IMR-90 (cell line): ENCODE results near the gene ZDHHC8. TPM values are rescaled to one million over a fixed set of nuclear protein-coding genes. Genes with fewer than 3 reads are reported as not detected.

Experiments
- ATAC-seq: fragments of 200-7000 bp; cut with Tn5 transposase; 2 replicates; pipeline ENCODE4 v1.9.1; 2020; ENCODE audit warnings: low read depth, mild to moderate bottlenecking, moderate library complexity
- BruUV-seq: library from RNA; stranded (reverse); fragments of 400-500 nt; replicated peaks from 2 replicates; lab custom pipeline; 2021; lab: Mats Ljungman, UMichigan
- CTCF ChIA-PET: fragments of 300-600 bp; formaldehyde crosslinking; extraction: SDS; loops from one replicate; lab custom pipeline; 2021; ENCODE audit warnings: antibody characterized with exemption; lab: Yijun Ruan, JAX
- POLR2A ChIA-PET: fragments of 300-600 bp; sonication (Branson Sonifier 250); formaldehyde crosslinking; loops from one replicate; lab custom pipeline; 2022; ENCODE audit warnings: antibody characterized with exemption; ENCODE audit not compliant: unreplicated experiment; lab: Charles Lee
- DNase-seq: peaks from one replicate; pipeline ENCODE4 v3.0.0; 2013
- H2AFZ ChIP-seq: replicated peaks from 2 replicates; pipeline ENCODE3; 2013; ENCODE audit warnings: low read length, mild to moderate bottlenecking; ENCODE audit not compliant: poor library complexity
- H2AK5ac ChIP-seq: 2 replicates; pipeline ENCODE4 v1.6.1; 2013; ENCODE audit warnings: low read depth, low read length, inconsistent platforms
- H2AK9ac ChIP-seq: replicated peaks from 2 replicates; pipeline ENCODE3; 2013; ENCODE audit warnings: mild to moderate bottlenecking, low read depth, low read length, moderate library complexity; ENCODE audit not compliant: poor library complexity
- H2BK120ac ChIP-seq: 2 replicates; pipeline ENCODE4 v1.6.1; 2013; ENCODE audit warnings: low read depth, low read length, inconsistent platforms
- H2BK15ac ChIP-seq: 3 replicates; pipeline ENCODE4 v1.6.1; 2013; ENCODE audit warnings: low read depth, low read length, inconsistent platforms
- H2BK20ac ChIP-seq: 2 replicates; pipeline ENCODE4 v1.6.1; 2013; ENCODE audit warnings: low read depth, mild to moderate bottlenecking, inconsistent platforms, low read length, moderate library complexity
- H2BK5ac ChIP-seq: 2 replicates; pipeline ENCODE4 v1.6.1; 2013; ENCODE audit warnings: mild to moderate bottlenecking, low read depth, low read length, inconsistent platforms; ENCODE audit not compliant: poor library complexity, severe bottlenecking
- H3K14ac ChIP-seq: replicated peaks from 2 replicates; pipeline ENCODE4 v1.6.1; 2013; ENCODE audit warnings: low read depth, low read length, inconsistent platforms
- H3K18ac ChIP-seq: 2 replicates; pipeline ENCODE4 v1.6.1; 2013; ENCODE audit warnings: low read depth, low read length, control low read depth
- H3K23ac ChIP-seq: 2 replicates; pipeline ENCODE4 v1.6.1; 2013; ENCODE audit warnings: low read depth, low read length, inconsistent platforms
- H3K27ac ChIP-seq: 2 replicates; pipeline ENCODE4 v1.5.1; 2013; ENCODE audit warnings: mild to moderate bottlenecking, control low read depth, low read length; ENCODE audit not compliant: insufficient read depth
- H3K27me3 ChIP-seq: 2 replicates; pipeline ENCODE4 v1.6.1; 2013; ENCODE audit warnings: low read length; ENCODE audit not compliant: control insufficient read depth, insufficient read depth
- H3K36me3 ChIP-seq: 2 replicates; pipeline ENCODE4 v1.6.1; 2013; ENCODE audit warnings: low read length, mixed read lengths; ENCODE audit not compliant: control insufficient read depth, insufficient read depth
- H3K4ac ChIP-seq: 2 replicates; pipeline ENCODE4 v1.6.1; 2013; ENCODE audit warnings: low read depth, low read length, inconsistent platforms
- H3K4me1 ChIP-seq: 2 replicates; pipeline ENCODE4 v1.6.1; 2013; ENCODE audit warnings: low read length, mixed read lengths; ENCODE audit not compliant: control insufficient read depth, insufficient read depth
- H3K4me2 ChIP-seq: 2 replicates; pipeline ENCODE4 v1.6.1; 2013; ENCODE audit warnings: low read depth, mild to moderate bottlenecking, control low read depth, low read length, moderate library complexity
- H3K4me3 ChIP-seq: 2 replicates; pipeline ENCODE4 v1.5.1; 2013; ENCODE audit warnings: low read depth, mild to moderate bottlenecking, control low read depth, low read length, moderate library complexity; ENCODE audit not compliant: insufficient read depth
- H3K56ac ChIP-seq: 2 replicates; pipeline ENCODE4 v1.6.1; 2013; ENCODE audit warnings: low read length, inconsistent platforms; ENCODE audit not compliant: insufficient read depth; ENCODE audit errors: extremely low read depth
- H3K79me1 ChIP-seq, 2 experiments: 2 replicates each; pipeline ENCODE4 v1.6.1; 2013; ENCODE audit warnings: low read length in 2 of 2, inconsistent platforms in 1 of 2, low read depth in 1 of 2
- H3K9ac ChIP-seq: 2 replicates; pipeline ENCODE4 v1.6.1; 2013; ENCODE audit warnings: low read depth, low read length, control low read depth
- H3K9me1 ChIP-seq: 2 replicates; pipeline ENCODE4 v1.6.1; 2013; ENCODE audit warnings: low read length, inconsistent platforms; ENCODE audit not compliant: insufficient read depth
- H3K9me3 ChIP-seq: 2 replicates; pipeline ENCODE4 v1.6.1; 2013; ENCODE audit warnings: low read length; ENCODE audit not compliant: control insufficient read depth, insufficient read depth
- H4K20me1 ChIP-seq: 2 replicates; pipeline ENCODE4 v1.6.1; 2013; ENCODE audit warnings: low read length, inconsistent platforms; ENCODE audit not compliant: insufficient read depth
- H4K5ac ChIP-seq: 2 replicates; pipeline ENCODE4 v1.6.1; 2013; ENCODE audit warnings: mild to moderate bottlenecking, low read depth, low read length, control low read depth
- H4K8ac ChIP-seq, 2 experiments: 2 replicates each; pipeline ENCODE4 v1.6.1; 2013; ENCODE audit warnings: low read depth in 2 of 2, low read length in 2 of 2, control low read depth in 1 of 2, inconsistent platforms in 1 of 2
- H4K91ac ChIP-seq: 2 replicates; pipeline ENCODE4 v1.6.1; 2013; ENCODE audit warnings: low read depth, low read length, inconsistent platforms; ENCODE audit not compliant: insufficient read depth
- BHLHE40 ChIP-seq: fragments of 150-350 bp; IDR thresholded peaks from 2 replicates; pipeline ENCODE4 v1.6.1; 2016; ENCODE audit warnings: mild to moderate bottlenecking, low read depth, low read length
- CEBPB ChIP-seq: IDR thresholded peaks from 2 replicates; pipeline ENCODE4 v1.6.1; 2012; ENCODE audit warnings: low read depth, low read length, improper control_type of control experiment
- CHD1 ChIP-seq: IDR thresholded peaks from 2 replicates; pipeline ENCODE4 v1.6.1; 2012; ENCODE audit warnings: low read depth, low read length, improper control_type of control experiment
- CTCF ChIP-seq: conservative IDR thresholded peaks from 2 replicates; pipeline ENCODE4 v1.5.1; 2012; ENCODE audit warnings: mild to moderate bottlenecking, low read depth, low read length, improper control_type of control experiment
- MAFK ChIP-seq: IDR thresholded peaks from 2 replicates; pipeline ENCODE4 v1.6.1; 2012; ENCODE audit warnings: low read depth, low read length, improper control_type of control experiment
- POLR2A ChIP-seq: IDR thresholded peaks from 2 replicates; pipeline ENCODE4 v1.6.1; 2012; ENCODE audit warnings: mild to moderate bottlenecking, low read depth, low read length
- RAD21 ChIP-seq: IDR thresholded peaks from 2 replicates; pipeline ENCODE4 v1.6.1; 2012; ENCODE audit warnings: low read length, improper control_type of control experiment
- RCOR1 ChIP-seq: IDR thresholded peaks from 2 replicates; pipeline ENCODE4 v1.6.1; 2012; ENCODE audit warnings: mild to moderate bottlenecking, low read length, improper control_type of control experiment; ENCODE audit not compliant: insufficient replicate concordance
- RFX5 ChIP-seq: IDR thresholded peaks from 2 replicates; pipeline ENCODE4 v1.8.0; 2012; ENCODE audit warnings: low read depth, mild to moderate bottlenecking, low read length, moderate library complexity
- SMC3 ChIP-seq: fragments of 150-350 bp; IDR thresholded peaks from 2 replicates; pipeline ENCODE4 v1.6.1; 2016; ENCODE audit warnings: low read depth, mild to moderate bottlenecking, antibody characterized with exemption, low read length, moderate library complexity
- USF2 ChIP-seq: fragments of 150-350 bp; IDR thresholded peaks from 2 replicates; pipeline ENCODE4 v1.6.1; 2017; ENCODE audit warnings: mild to moderate bottlenecking, antibody characterized with exemption, low read length, low read depth
- WGBS, 2 experiments: methylation state at CpG; one replicate each; pipeline versions ENCODE4 v1.1.5 to v1.1.7; 2013; ENCODE audit warnings: missing lambda C conversion rate in 2 of 2; ENCODE audit not compliant: insufficient read length in 1 of 2; ENCODE audit errors: extremely low coverage in 2 of 2; 5-methylcytosine and 5-hydroxymethylcytosine counted together
- dilution Hi-C: fragments of 300-500 bp; cut with HindIII; formaldehyde crosslinking; loops from one replicate; pipeline ENCODE4 v1.14.3; 2018; ENCODE audit warnings: low sequenced_read_pairs; ENCODE audit not compliant: unreplicated experiment
- in situ Hi-C: fragments of 300-500 bp; cut with MboI; formaldehyde crosslinking; loops from 3 replicates; pipeline ENCODE4 v1.14.3; 2019; ENCODE audit warnings: low sequenced_read_pairs, inconsistent platforms, mixed read lengths
- intact Hi-C: fragments of 100-400 bp; cut with micrococcal nuclease; formaldehyde crosslinking; loops from 2 replicates; pipeline ENCODE4 v1.10.0; 2022
- polyA plus RNA-seq, 3 experiments: library from polyadenylated mRNA; depleted of rRNA; stranded (reverse); fragments of >200 nt; gene quantifications; 2 replicates each; pipeline ENCODE4 v1.2.3, GENCODE V29; 2012; ENCODE audit warnings: low replicate concordance in 1 of 3
- total RNA-seq: library from RNA; depleted of rRNA; stranded (reverse); fragments of >200 nt; gene quantifications from 2 replicates; pipeline ENCODE4 v1.2.3, GENCODE V29; 2012

Gene ZDHHC8
- total and polyA plus RNA-seq, 2 of the 4 experiments (the other 2 are of a cell fraction): 2.5 to 72.6 TPM

GRCh38 chr22:20138417-20138738, 6.8 kb downstream of the ZDHHC8 start:
- Histone ChIP-seq H3K9ac (no peak overlapping the region), H3K4ac (no peak overlapping the region), H4K5ac (no peak overlapping the region), H2BK15ac (no peak overlapping the region), H3K18ac (no peak overlapping the region), H4K91ac (no peak overlapping the region), H3K23ac (no peak overlapping the region), H2BK120ac (no peak overlapping the region), H3K27ac (no peak overlapping the region), H3K9me1 (peaks cover 18% of the 10 kb centered on the region), H2AK9ac (peak overlapping the region; percentile 5), H4K8ac (no peak overlapping the region), H3K9me3 (no peaks in the 10 kb centered on the region), H3K4me2 (no peak overlapping the region), H3K4me3 (no peak overlapping the region), H3K79me1 (peaks cover 20 to 90% of the 10 kb centered on the region in 2 experiments), H2BK5ac (no peak overlapping the region), H3K36me3 (peaks cover 8% of the 10 kb centered on the region), H3K27me3 (no peaks in the 10 kb centered on the region), H2BK20ac (no peak overlapping the region), H2AK5ac (no peak overlapping the region), H2AFZ (no peak overlapping the region), H3K56ac (no peak overlapping the region), H3K4me1 (peaks cover 22% of the 10 kb centered on the region), H3K14ac (no peak overlapping the region), H4K20me1 (peaks cover 77% of the 10 kb centered on the region)
- WGBS, 2 experiments: 58% methylated on average over 4 of the region's 4 CpGs; no CpG with 5 or more reads in 1 of the 2 experiments
- no peak for ATAC-seq
- ChIA-PET CTCF (no interaction called here), POLR2A (no interaction called here)
- BruUV-seq: no TSS peak
- intact Hi-C loops (no loop called here), in situ Hi-C loops (no loop called here), dilution Hi-C loops (no loop called here)
- DNase-seq: no peak
- TF ChIP-seq CEBPB (no peak), CHD1 (no peak), MAFK (no peak), BHLHE40 (no peak), RCOR1 (no peak), USF2 (no peak), SMC3 (no peak), CTCF (no peak), RFX5 (no peak), POLR2A (no peak), RAD21 (no peak)
